ENCODE measurements around the gene AMMECR1. TPM values are rescaled to one million over a fixed set of nuclear protein-coding genes. Genes with fewer than 3 reads are reported as not detected.

The AMMECR1 gene
- total and polyA plus RNA-seq, 5 experiments from 2014 or later = 4.7 to 12.1 (median 6.6) TPM

- Mint-ChIP-seq H3K4me3 (no peak overlapping the region), H3K4me1 (peaks cover 8 to 50% (median 12%) of the 10 kb centered on the region in 4 donors), H3K27me3 (no peaks in the 10 kb centered on the region), H3K9me3 (peaks cover 0 to 14% (median 0%) of the 10 kb centered on the region in 9 donors), H3K36me3 (no peaks in the 10 kb centered on the region), H3K27ac (no peak overlapping the region)
- DNase-seq (no peak), ATAC-seq (no peak)
- POLR2A ChIA-PET = no interaction called here
Observed at GRCh38 chrX:110277609-110278008, 40.3 kb downstream of the AMMECR1 start.

GRCh38 chrX:110276778-110277177, 41.1 kb downstream of the AMMECR1 start:
- ATAC-seq (no peak), DNase-seq (no peak)
- Mint-ChIP-seq H3K27me3 (no peaks in the 10 kb centered on the region), H3K27ac (no peak overlapping the region), H3K9me3 (peaks cover 0 to 14% (median 0%) of the 10 kb centered on the region in 9 donors), H3K36me3 (no peaks in the 10 kb centered on the region), H3K4me3 (no peak overlapping the region), H3K4me1 (peaks cover 6 to 46% (median 10%) of the 10 kb centered on the region in 4 donors)
- POLR2A ChIA-PET = no interaction called here

GRCh38 chrX:110268886-110269285, 49.0 kb downstream of the AMMECR1 start:
- no peak for ATAC-seq
- Mint-ChIP-seq H3K4me1 (peaks cover 10 to 52% (median 32%) of the 10 kb centered on the region in 4 donors), H3K27me3 (no peaks in the 10 kb centered on the region), H3K36me3 (peaks cover 0 to 2% (median 0%) of the 10 kb centered on the region in 3 donors), H3K9me3 (peaks cover 0 to 2% (median 0%) of the 10 kb centered on the region in 9 donors), H3K27ac (peak overlapping the region in 3 of 10 donors; percentile 74 to 86 (median 86)), H3K4me3 (peak overlapping the region in 2 of 10 donors; percentile 18 to 19)
- POLR2A ChIA-PET = interaction anchor here (2.0 kb wide), 1 partner anchor 49 kb away, joined by 9 read pairs; the partner anchor contains the start of gene AMMECR1
- DNase-seq = no peak

DNA sequence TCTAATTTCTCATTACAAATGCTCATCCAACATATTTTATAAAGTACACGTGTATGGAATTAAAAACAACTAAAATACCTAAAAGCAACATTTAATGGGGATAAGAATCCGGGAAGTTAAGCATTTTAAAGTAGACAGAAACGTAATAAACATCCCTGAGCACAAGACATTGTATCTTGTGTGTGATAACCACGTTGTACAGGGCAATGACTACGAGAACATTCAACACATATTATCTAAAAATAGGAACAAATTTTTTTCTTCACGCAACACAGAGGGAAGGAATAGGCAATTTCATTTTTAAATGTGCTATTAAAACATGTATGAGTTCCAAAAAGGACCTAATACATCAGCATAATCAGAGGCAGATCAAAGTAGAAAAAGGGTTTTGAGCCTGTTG, 49.5 kb downstream of the AMMECR1 start:
- Mint-ChIP-seq H3K9me3 (peaks cover 0 to 1% (median 0%) of the 10 kb centered on the region in 9 donors), H3K27ac (peak overlapping the region in 6 of 10 donors; percentile 52 to 86 (median 76))

GRCh38 chrX:110267874-110268273, 50.0 kb downstream of the AMMECR1 start:
- H3K27me3 Mint-ChIP-seq = no peaks in the 10 kb centered on the region
- peak overlapping the region in 8 of 10 donors; percentile 31 to 49 (median 42) for H3K4me3 Mint-ChIP-seq
- H3K36me3 Mint-ChIP-seq = peaks cover 0 to 4% (median 0%) of the 10 kb centered on the region in 3 donors
- no peaks in the 10 kb centered on the region for H3K9me3 Mint-ChIP-seq
- H3K27ac Mint-ChIP-seq = peak overlapping the region in 7 of 10 donors; percentile 52 to 86 (median 77)
- ATAC-seq (no peak), DNase-seq (no peak)
- peaks cover 7 to 44% (median 32%) of the 10 kb centered on the region in 4 donors for H3K4me1 Mint-ChIP-seq
- POLR2A ChIA-PET = interaction anchor here (0.7 to 2.0 kb wide), 2 partner anchors 28 to 50 kb away, joined by 3 to 9 read pairs; partner anchors contain the start of gene AMMECR1

More for the DNA sequence above, 49.5 kb downstream of the AMMECR1 start:
- peaks cover 0 to 2% (median 0%) of the 10 kb centered on the region in 3 donors for H3K36me3 Mint-ChIP-seq
- no peak for ATAC-seq
- DNase-seq = no peak
- peak overlapping the region in 5 of 10 donors; percentile 19 to 46 (median 41) for H3K4me3 Mint-ChIP-seq
- POLR2A ChIA-PET = interaction anchor here (2.0 kb wide), 1 partner anchor 49 kb away, joined by 9 read pairs; the partner anchor contains the start of gene AMMECR1
- peaks cover 10 to 47% (median 32%) of the 10 kb centered on the region in 4 donors for H3K4me1 Mint-ChIP-seq
- no peaks in the 10 kb centered on the region for H3K27me3 Mint-ChIP-seq

- no peaks in the 10 kb centered on the region for H3K27me3 Mint-ChIP-seq
- no peak overlapping the region for H3K4me3 Mint-ChIP-seq
- peaks cover 0 to 7% (median 0%) of the 10 kb centered on the region in 3 donors for H3K36me3 Mint-ChIP-seq
- DNase-seq (no peak), ATAC-seq (no peak)
- H3K4me1 Mint-ChIP-seq = peaks cover 8 to 41% (median 28%) of the 10 kb centered on the region in 4 donors
- peak overlapping the region in 1 of 10 donors; percentile 14 for H3K27ac Mint-ChIP-seq
- H3K9me3 Mint-ChIP-seq = no peaks in the 10 kb centered on the region
- POLR2A ChIA-PET = no interaction called here
Observed at GRCh38 chrX:110265661-110266060, 52.2 kb downstream of the AMMECR1 start.

GRCh38 chrX:110259117-110259516, 58.8 kb downstream of the AMMECR1 start:
- Mint-ChIP-seq H3K27ac (peak overlapping the region in 3 of 10 donors; percentile 14 to 46 (median 21)), H3K27me3 (no peaks in the 10 kb centered on the region), H3K4me1 (peaks cover 9 to 29% (median 19%) of the 10 kb centered on the region in 4 donors), H3K4me3 (peak overlapping the region in 3 of 10 donors; percentile 25 to 44 (median 26)), H3K9me3 (no peaks in the 10 kb centered on the region), H3K36me3 (peaks cover 0 to 5% (median 0%) of the 10 kb centered on the region in 3 donors)
- DNase-seq = no peak
- POLR2A ChIA-PET = interaction anchor here (1.0 kb wide), 1 partner anchor 58 kb away, joined by 3 read pairs; no protein-coding TSS in a partner anchor
- no peak for ATAC-seq

DNA sequence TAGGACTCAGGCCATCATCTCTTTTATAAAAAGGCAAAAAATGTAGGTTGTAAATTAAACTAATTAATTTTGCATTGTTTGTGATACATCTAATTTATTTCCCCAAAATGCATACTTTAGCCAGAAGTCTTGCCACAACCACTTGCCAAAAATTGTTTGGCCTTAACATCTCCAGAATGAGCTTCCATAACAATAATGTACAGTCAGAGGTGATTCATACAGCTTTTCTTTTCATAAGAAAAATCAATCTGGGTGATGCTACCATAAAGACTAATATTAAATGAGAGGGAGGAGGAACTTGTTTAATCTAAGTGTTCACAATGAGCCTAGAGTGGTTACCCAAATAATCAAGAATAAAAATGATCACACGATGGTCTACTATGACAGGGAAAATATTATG, 59.3 kb downstream of the AMMECR1 start:
- Mint-ChIP-seq H3K4me1 (peaks cover 10 to 29% (median 19%) of the 10 kb centered on the region in 4 donors), H3K4me3 (no peak overlapping the region), H3K27ac (peak overlapping the region in 1 of 10 donors; percentile 46), H3K27me3 (no peaks in the 10 kb centered on the region), H3K36me3 (peaks cover 0 to 5% (median 0%) of the 10 kb centered on the region in 3 donors), H3K9me3 (no peaks in the 10 kb centered on the region)
- POLR2A ChIA-PET = interaction anchor here (1.0 kb wide), 1 partner anchor 58 kb away, joined by 3 read pairs; no protein-coding TSS in a partner anchor
- ATAC-seq = no peak
- DNase-seq = no peak

GRCh38 chrX:110257889-110258288, 60.0 kb downstream of the AMMECR1 start:
- ATAC-seq (no peak), DNase-seq (no peak)
- Mint-ChIP-seq H3K9me3 (no peaks in the 10 kb centered on the region), H3K4me1 (peaks cover 11 to 29% (median 19%) of the 10 kb centered on the region in 4 donors), H3K36me3 (peaks cover 0 to 3% (median 0%) of the 10 kb centered on the region in 3 donors), H3K27ac (no peak overlapping the region), H3K27me3 (no peaks in the 10 kb centered on the region), H3K4me3 (no peak overlapping the region)
- POLR2A ChIA-PET = no interaction called here

- Mint-ChIP-seq H3K27me3 (no peaks in the 10 kb centered on the region), H3K4me3 (no peak overlapping the region), H3K27ac (peak overlapping the region in 2 of 10 donors; percentile 19 to 29), H3K36me3 (peaks cover 0 to 2% (median 0%) of the 10 kb centered on the region in 3 donors), H3K4me1 (peaks cover 9 to 24% (median 11%) of the 10 kb centered on the region in 4 donors), H3K9me3 (peaks cover 0 to 2% (median 0%) of the 10 kb centered on the region in 9 donors)
- ATAC-seq (no peak), DNase-seq (no peak)
- POLR2A ChIA-PET = no interaction called here
Observed at GRCh38 chrX:110252711-110253110, 65.2 kb downstream of the AMMECR1 start.

DNA sequence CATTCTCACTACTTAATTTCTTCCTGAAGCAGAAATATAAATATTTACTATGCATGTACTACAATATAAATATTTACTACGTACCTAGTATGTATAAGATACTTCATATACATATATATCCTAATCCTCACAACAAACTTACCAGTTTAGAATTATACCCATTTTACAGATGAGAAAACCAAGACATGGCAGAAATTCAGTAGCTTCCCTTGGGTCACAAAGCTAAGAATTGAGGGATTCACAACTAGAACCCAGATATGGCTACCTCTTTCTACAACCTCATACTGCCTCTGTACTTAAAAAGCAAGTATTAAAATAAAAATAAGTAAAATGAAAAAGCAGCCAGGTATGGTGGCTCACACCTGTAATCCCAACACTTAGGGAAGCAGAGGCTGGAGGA, 65.9 kb downstream of the AMMECR1 start:
- DNase-seq (no peak), ATAC-seq (no peak)
- peak overlapping the region in 1 of 10 donors; percentile 7 for H3K27ac Mint-ChIP-seq
- H3K36me3 Mint-ChIP-seq = peaks cover 0 to 2% (median 0%) of the 10 kb centered on the region in 3 donors
- peaks cover 0 to 2% (median 0%) of the 10 kb centered on the region in 9 donors for H3K9me3 Mint-ChIP-seq
- POLR2A ChIA-PET = no interaction called here
- H3K4me1 Mint-ChIP-seq = peaks cover 9 to 26% (median 13%) of the 10 kb centered on the region in 4 donors
- H3K4me3 Mint-ChIP-seq = no peak overlapping the region
- no peaks in the 10 kb centered on the region for H3K27me3 Mint-ChIP-seq

GRCh38 chrX:110251526-110251925, 66.4 kb downstream of the AMMECR1 start:
- POLR2A ChIA-PET = no interaction called here
- ATAC-seq (no peak), DNase-seq (no peak)
- Mint-ChIP-seq H3K4me3 (no peak overlapping the region), H3K4me1 (peaks cover 9 to 30% (median 16%) of the 10 kb centered on the region in 4 donors), H3K27me3 (no peaks in the 10 kb centered on the region), H3K36me3 (peaks cover 0 to 2% (median 0%) of the 10 kb centered on the region in 3 donors), H3K9me3 (peaks cover 0 to 2% (median 0%) of the 10 kb centered on the region in 9 donors), H3K27ac (peak overlapping the region in 1 of 10 donors; percentile 76)

- Mint-ChIP-seq H3K4me1 (peaks cover 13 to 33% (median 20%) of the 10 kb centered on the region in 4 donors), H3K36me3 (peaks cover 0 to 2% (median 0%) of the 10 kb centered on the region in 3 donors), H3K4me3 (no peak overlapping the region), H3K27ac (no peak overlapping the region), H3K9me3 (peaks cover 0 to 2% (median 0%) of the 10 kb centered on the region in 9 donors), H3K27me3 (no peaks in the 10 kb centered on the region)
- POLR2A ChIA-PET = no interaction called here
- ATAC-seq (no peak), DNase-seq (no peak)
Observed at GRCh38 chrX:110250847-110251246, 67.0 kb downstream of the AMMECR1 start.

All from naive thymus-derived CD8-positive, alpha-beta T cell (primary cell).